HG03520 (cell line): ENCODE measurements around the gene SORBS2.
"Not testable (repeated sequence)": the region's sequence is repeated elsewhere in the genome, so short reads cannot be mapped to it uniquely, and the experiment has no call there.

Experiments
- ATAC-seq: cut with Tn5 transposase; IDR thresholded peaks from one replicate; pipeline ENCODE4 v1.9.1; 2021; ENCODE audit warnings: mild to moderate bottlenecking, moderate library complexity; ENCODE audit not compliant: unreplicated experiment

SORBS2 gene

GRCh38 chr4:185567381-185568376 lies 244.3 kb downstream of the SORBS2 start:
- no peak for ATAC-seq

GRCh38 chr4:185566972-185567371 lies 245.0 kb downstream of the SORBS2 start:
- ATAC-seq: no peak

- no peak for ATAC-seq
These were observed 245.6 kb downstream of the SORBS2 start for GRCh38 chr4:185566425-185566824.

- ATAC-seq: no peak
These were observed 246.3 kb downstream of the SORBS2 start for GRCh38 chr4:185565696-185566095.

GRCh38 chr4:185564349-185564748 lies 247.6 kb downstream of the SORBS2 start:
- no peak for ATAC-seq

GRCh38 chr4:185562531-185562930 lies 249.5 kb downstream of the SORBS2 start:
- no peak for ATAC-seq

- ATAC-seq: no peak
These were observed 251.7 kb downstream of the SORBS2 start for GRCh38 chr4:185560316-185560715.

GRCh38 chr4:185559915-185560281 lies 252.1 kb downstream of the SORBS2 start:
- no peak for ATAC-seq

- ATAC-seq: not testable (repeated sequence)
These were observed 252.6 kb downstream of the SORBS2 start for GRCh38 chr4:185559251-185559914.

- no peak for ATAC-seq
These were observed 257.4 kb downstream of the SORBS2 start for GRCh38 chr4:185554365-185555126.

GRCh38 chr4:185552254-185552653 lies 259.7 kb downstream of the SORBS2 start:
- no peak for ATAC-seq

- ATAC-seq: no peak
These were observed 261.1 kb downstream of the SORBS2 start for GRCh38 chr4:185550933-185551332.

GRCh38 chr4:185549095-185549639 lies 262.8 kb downstream of the SORBS2 start:
- ATAC-seq: no peak

- ATAC-seq: no peak
These were observed 263.4 kb downstream of the SORBS2 start for GRCh38 chr4:185548587-185548986.

GRCh38 chr4:185546335-185546734 lies 265.7 kb downstream of the SORBS2 start:
- ATAC-seq: no peak

GRCh38 chr4:185542626-185543315 lies 269.2 kb downstream of the SORBS2 start:
- no peak for ATAC-seq

GRCh38 chr4:185541251-185541727 lies 270.7 kb downstream of the SORBS2 start:
- no peak for ATAC-seq

GRCh38 chr4:185540487-185541120 lies 271.4 kb downstream of the SORBS2 start:
- ATAC-seq: no peak

- ATAC-seq: no peak
These were observed 272.0 kb downstream of the SORBS2 start for GRCh38 chr4:185540040-185540439.

GRCh38 chr4:185538806-185539205 lies 273.2 kb downstream of the SORBS2 start:
- ATAC-seq: no peak
